PFSK-1 (cell line): ENCODE data around the gene DNAH1.

Experiments
- FOXP2 ChIP-seq: optimal IDR thresholded peaks from 2 replicates; pipeline ENCODE3; 2011; ENCODE audit warnings: borderline replicate concordance, control low read depth, inconsistent platforms; ENCODE audit not compliant: insufficient read depth; ENCODE audit errors: extremely low read length, extremely low read depth
- POLR2AphosphoS5 ChIP-seq: IDR thresholded peaks from 2 replicates; pipeline ENCODE4 v1.6.1; 2012; ENCODE audit warnings: low read depth, mild to moderate bottlenecking, control low read depth, low read length, moderate library complexity
- SIN3A ChIP-seq: IDR thresholded peaks from 2 replicates; pipeline ENCODE4 v1.6.1; 2012; ENCODE audit warnings: mild to moderate bottlenecking, low read length, moderate library complexity, borderline replicate concordance; ENCODE audit not compliant: insufficient read depth
- TAF1 ChIP-seq: IDR thresholded peaks from 2 replicates; pipeline ENCODE4 v1.6.1; 2012; ENCODE audit warnings: low read length, control low read depth, borderline replicate concordance; ENCODE audit not compliant: insufficient read depth
- TF ChIP-seq, protein P1 (sequence below), 2 experiments: IDR thresholded peaks; 2 replicates each; pipeline versions ENCODE4 v1.6.1 to v1.8.0; 2011 to 2012; ENCODE audit warnings: low read depth in 2 of 2, low read length in 2 of 2, control low read depth in 1 of 2, inconsistent platforms in 1 of 2, mild to moderate bottlenecking in 1 of 2, moderate library complexity in 1 of 2; ENCODE audit not compliant: insufficient read depth in 1 of 2

Gene DNAH1

DNA sequence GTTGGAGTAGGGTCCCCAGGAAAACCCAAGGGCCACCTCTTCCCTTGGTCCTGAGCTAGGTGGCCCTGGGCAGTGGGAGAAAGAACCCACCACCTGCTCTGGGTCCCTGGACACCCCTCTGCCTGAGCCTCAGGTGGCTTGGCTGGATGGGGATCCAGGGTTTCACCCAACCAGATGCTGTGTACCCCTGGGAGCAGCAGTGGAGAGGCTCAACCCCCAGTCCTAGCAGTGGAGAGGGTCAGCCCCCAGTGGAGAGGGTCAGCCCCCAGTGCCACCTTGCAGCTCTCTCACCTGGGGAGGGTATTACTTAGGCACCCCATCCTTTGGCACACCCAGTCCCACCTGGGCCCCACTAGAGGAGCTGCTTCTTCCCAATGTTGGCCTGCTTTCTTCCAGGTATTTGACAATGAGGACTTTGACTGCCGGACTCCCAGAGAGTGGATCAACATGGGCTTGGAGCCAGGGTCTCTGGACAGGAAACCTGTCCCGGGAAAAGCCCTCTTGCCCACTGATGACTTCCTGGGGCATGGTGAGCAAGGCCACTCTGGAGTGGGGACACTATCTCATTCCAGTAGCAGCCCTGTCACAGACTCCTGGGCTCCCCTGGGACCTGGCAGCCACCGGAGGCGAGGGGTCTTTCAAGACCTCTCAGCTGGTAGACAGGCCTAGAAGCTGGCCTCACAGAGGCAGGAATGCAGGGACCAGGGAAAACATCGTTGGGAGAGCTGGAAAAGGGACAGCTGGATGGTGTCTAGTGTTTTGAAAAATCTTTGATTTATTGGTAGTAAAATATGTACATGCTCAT is 11.6 kb downstream of the DNAH1 start:
- TF ChIP-seq POLR2AphosphoS5, result no peak
- TF ChIP-seq SIN3A, result no peak

DNA sequence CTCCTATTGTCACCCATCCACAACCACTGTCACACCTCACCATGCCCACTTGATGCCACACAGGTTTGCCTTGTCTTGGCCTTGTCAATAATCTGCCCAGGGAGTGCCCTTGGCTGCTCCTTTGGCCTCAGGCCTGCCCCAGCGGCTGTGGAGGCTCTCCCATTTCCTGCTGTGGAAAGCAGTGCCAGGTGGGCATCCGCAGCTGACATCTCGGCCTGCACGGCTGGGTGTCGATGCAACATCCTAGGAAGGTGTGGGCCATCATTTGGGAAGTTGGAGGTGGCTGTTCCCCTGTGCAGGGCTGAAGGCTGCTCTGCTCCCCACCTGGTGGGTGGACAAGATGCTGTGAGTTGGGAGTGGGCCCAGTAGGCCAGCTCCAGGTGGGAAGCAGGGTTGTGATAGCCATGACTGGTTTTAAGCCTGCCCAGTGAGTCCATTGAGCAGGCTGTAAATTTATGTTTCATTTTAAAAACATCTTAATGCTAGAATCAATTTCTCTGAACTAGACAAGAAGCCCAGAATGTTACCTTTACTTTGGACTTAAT is 12.5 kb downstream of the DNAH1 start:
- TF ChIP-seq SIN3A (no peak), TAF1 (no peak), POLR2AphosphoS5 (no peak), FOXP2 (no peak)
- TF ChIP-seq, protein P1, sequence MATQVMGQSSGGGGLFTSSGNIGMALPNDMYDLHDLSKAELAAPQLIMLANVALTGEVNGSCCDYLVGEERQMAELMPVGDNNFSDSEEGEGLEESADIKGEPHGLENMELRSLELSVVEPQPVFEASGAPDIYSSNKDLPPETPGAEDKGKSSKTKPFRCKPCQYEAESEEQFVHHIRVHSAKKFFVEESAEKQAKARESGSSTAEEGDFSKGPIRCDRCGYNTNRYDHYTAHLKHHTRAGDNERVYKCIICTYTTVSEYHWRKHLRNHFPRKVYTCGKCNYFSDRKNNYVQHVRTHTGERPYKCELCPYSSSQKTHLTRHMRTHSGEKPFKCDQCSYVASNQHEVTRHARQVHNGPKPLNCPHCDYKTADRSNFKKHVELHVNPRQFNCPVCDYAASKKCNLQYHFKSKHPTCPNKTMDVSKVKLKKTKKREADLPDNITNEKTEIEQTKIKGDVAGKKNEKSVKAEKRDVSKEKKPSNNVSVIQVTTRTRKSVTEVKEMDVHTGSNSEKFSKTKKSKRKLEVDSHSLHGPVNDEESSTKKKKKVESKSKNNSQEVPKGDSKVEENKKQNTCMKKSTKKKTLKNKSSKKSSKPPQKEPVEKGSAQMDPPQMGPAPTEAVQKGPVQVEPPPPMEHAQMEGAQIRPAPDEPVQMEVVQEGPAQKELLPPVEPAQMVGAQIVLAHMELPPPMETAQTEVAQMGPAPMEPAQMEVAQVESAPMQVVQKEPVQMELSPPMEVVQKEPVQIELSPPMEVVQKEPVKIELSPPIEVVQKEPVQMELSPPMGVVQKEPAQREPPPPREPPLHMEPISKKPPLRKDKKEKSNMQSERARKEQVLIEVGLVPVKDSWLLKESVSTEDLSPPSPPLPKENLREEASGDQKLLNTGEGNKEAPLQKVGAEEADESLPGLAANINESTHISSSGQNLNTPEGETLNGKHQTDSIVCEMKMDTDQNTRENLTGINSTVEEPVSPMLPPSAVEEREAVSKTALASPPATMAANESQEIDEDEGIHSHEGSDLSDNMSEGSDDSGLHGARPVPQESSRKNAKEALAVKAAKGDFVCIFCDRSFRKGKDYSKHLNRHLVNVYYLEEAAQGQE (IDR thresholded peaks at IDR 0.05; ENCODE audit: insufficient read depth in 1 of 2, low read depth in 2 of 2, low read length in 2 of 2), result no peak

DNA sequence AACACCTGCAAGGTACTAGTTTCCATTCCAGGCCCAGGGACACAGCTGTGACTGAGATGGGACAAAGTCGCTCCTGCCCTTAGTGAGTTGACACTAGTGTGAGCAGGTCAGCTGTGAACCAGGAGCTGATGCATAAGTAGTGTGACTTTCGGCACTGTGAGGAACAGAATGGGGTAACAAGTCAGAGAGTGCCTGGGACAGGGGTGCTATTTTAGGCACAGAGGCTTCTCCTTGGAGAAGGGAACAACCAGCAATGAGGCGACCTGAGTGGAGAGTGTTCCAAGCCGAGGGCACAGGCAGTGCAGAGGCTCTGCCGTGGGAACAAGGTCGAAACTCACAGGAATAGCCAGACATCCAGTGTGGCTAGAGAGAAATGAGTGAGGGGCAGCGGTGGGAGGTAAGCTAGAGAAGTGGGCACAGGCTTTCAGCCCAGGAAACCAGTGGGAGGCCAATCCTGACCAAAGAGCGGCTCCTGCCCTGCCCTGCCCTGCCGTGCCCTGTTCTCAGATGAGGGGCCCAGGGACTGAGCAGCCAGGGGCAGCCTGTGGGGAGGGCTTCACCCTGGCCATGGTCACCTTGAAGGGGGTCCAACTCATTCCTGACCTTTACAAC is 14.2 kb downstream of the DNAH1 start:
- no peak for TF ChIP-seq FOXP2
- no peak for TF ChIP-seq POLR2AphosphoS5
- TF ChIP-seq, protein P1 (IDR thresholded peaks at IDR 0.05; ENCODE audit: insufficient read depth in 1 of 2, low read depth in 2 of 2, low read length in 2 of 2), result no peak
- no peak for TF ChIP-seq TAF1
- TF ChIP-seq SIN3A, result no peak

DNA sequence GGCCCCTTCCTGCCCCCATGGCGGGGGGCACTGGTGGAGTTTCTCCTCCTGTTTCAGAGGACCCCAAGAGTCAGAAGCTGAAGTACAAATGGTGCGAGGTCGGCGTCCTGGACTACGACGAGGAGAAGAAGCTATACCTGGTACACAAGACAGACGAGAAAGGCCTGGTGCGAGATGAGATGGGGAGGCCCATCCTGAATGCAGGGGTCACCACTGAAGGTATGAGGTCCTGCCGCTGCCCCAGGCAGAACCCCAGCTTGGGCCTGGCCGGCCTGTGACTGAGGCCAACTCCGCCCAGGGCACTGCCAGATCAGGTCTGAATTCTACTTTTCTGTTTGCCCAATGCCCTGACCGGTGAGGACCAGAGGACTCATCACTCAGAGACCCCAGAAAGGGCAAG is 15.0 kb downstream of the DNAH1 start:
- TF ChIP-seq POLR2AphosphoS5, result no peak
- no peak for TF ChIP-seq TAF1
- TF ChIP-seq SIN3A, result no peak
- TF ChIP-seq, protein P1 (IDR thresholded peaks at IDR 0.05; ENCODE audit: insufficient read depth in 1 of 2, low read depth in 2 of 2, low read length in 2 of 2), result no peak
- no peak for TF ChIP-seq FOXP2

DNA sequence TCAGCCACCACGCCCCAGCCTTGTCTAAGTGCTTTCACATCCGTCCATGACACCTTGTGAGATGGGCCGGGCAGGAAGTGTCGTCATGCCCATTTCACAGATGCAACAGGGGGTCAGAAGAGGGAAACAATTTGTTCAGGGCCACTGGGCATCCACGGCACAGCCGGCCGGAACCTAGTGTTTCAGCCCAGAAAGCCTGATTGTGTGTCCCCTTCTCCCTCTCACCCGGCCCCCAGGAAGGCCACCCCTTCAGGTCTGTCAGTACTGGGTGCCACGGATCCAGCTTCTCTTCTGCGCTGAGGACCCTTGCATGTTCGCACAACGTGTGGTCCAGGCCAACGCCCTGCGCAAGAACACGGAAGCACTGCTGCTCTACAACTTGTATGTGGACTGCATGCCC is 15.8 kb downstream of the DNAH1 start:
- TF ChIP-seq, protein P1 (IDR thresholded peaks at IDR 0.05; ENCODE audit: insufficient read depth in 1 of 2, low read depth in 2 of 2, low read length in 2 of 2), result no peak
- TF ChIP-seq TAF1, result no peak
- no peak for TF ChIP-seq POLR2AphosphoS5
- TF ChIP-seq SIN3A, result no peak
- TF ChIP-seq FOXP2, result no peak
